Stimulated activated CD8-positive, alpha-beta memory T cell treated with anti-CD3 and anti-CD28 coated beads, Interleukin-2, amount 100 ng/mL, for 1 hour (primary cell): ENCODE results near the gene ZNF438.

Source experiments
- DNase-seq, 2 donors: peaks; one replicate each; pipeline ENCODE4 v3.0.0-alpha.2; 2020; ENCODE audit warnings: low read depth in 2 of 2

Gene ZNF438

GRCh38 chr10:30848396-30849032, 183.2 kb downstream of the ZNF438 start:
- DNase-seq = no peak

- no peak for DNase-seq
Observed at GRCh38 chr10:30847642-30848041, 184.0 kb downstream of the ZNF438 start.

GRCh38 chr10:30847199-30847598, 184.5 kb downstream of the ZNF438 start:
- no peak for DNase-seq

- DNase-seq = no peak
Observed at GRCh38 chr10:30846710-30847109, 185.0 kb downstream of the ZNF438 start.

GRCh38 chr10:30842894-30843293, 188.8 kb downstream of the ZNF438 start:
- no peak for DNase-seq

GRCh38 chr10:30842185-30842584, 189.5 kb downstream of the ZNF438 start:
- no peak for DNase-seq

GRCh38 chr10:30840395-30841050, 191.1 kb downstream of the ZNF438 start:
- no peak for DNase-seq

GRCh38 chr10:30839652-30840051, 192.0 kb downstream of the ZNF438 start:
- no peak for DNase-seq

GRCh38 chr10:30836406-30836805, 195.3 kb downstream of the ZNF438 start:
- no peak for DNase-seq

- no peak for DNase-seq
Observed at GRCh38 chr10:30835146-30835545, 196.5 kb downstream of the ZNF438 start.

GRCh38 chr10:30834651-30835050, 197.0 kb downstream of the ZNF438 start:
- DNase-seq = no peak

- no peak for DNase-seq
Observed at GRCh38 chr10:30834153-30834552, 197.5 kb downstream of the ZNF438 start.

GRCh38 chr10:30833628-30833970, 198.1 kb downstream of the ZNF438 start:
- DNase-seq = no peak

- no peak for DNase-seq
Observed at GRCh38 chr10:30832749-30833627, 198.7 kb downstream of the ZNF438 start.

- DNase-seq = no peak
Observed at GRCh38 chr10:30832001-30832748, 199.5 kb downstream of the ZNF438 start.

- no peak for DNase-seq
Observed at GRCh38 chr10:30831426-30831825, 200.2 kb downstream of the ZNF438 start.

GRCh38 chr10:30830315-30831230, 201.1 kb downstream of the ZNF438 start:
- DNase-seq = no peak

- no peak for DNase-seq
Observed at GRCh38 chr10:30829901-30830300, 201.8 kb downstream of the ZNF438 start.

- no peak for DNase-seq
Observed at GRCh38 chr10:30828680-30829079, 203.0 kb downstream of the ZNF438 start.

- no peak for DNase-seq
Observed at GRCh38 chr10:30828164-30828563, 203.5 kb downstream of the ZNF438 start.

- DNase-seq = no peak
Observed at GRCh38 chr10:30827531-30828120, 204.0 kb downstream of the ZNF438 start.
